ENCODE data around the gene KRTAP10-2. TPM values are rescaled to one million over a fixed set of nuclear protein-coding genes. Genes with fewer than 3 reads are reported as not detected.
"Not testable (repeated sequence)": the region's sequence is repeated elsewhere in the genome, so short reads cannot be mapped to it uniquely, and the experiment has no call there.

KRTAP10-2 gene
- total RNA-seq, 1 experiment from 2014 or later, result not detected

GRCh38 chr21:44506279-44507255 lies 44.7 kb downstream of the KRTAP10-2 start:
- H3K36me3 ChIP-seq (replicated peaks; ENCODE audit: control insufficient read depth, insufficient read depth, low read length), result peaks cover 6% of the 10 kb centered on the region
- H3K27me3 ChIP-seq (ENCODE audit: control insufficient read depth, insufficient read depth, low read length), result no peaks in the 10 kb centered on the region
- no peak overlapping the region for H3K4me3 ChIP-seq (ENCODE audit: insufficient read depth, low read depth, low read length)
- peak; percentile 70 for DNase-seq

GRCh38 chr21:44505673-44506278 lies 45.5 kb downstream of the KRTAP10-2 start:
- Histone ChIP-seq H3K4me3 (ENCODE audit: insufficient read depth, low read depth, low read length) (no peak overlapping the region), H3K27me3 (ENCODE audit: control insufficient read depth, insufficient read depth, low read length) (no peaks in the 10 kb centered on the region), H3K36me3 (replicated peaks; ENCODE audit: control insufficient read depth, insufficient read depth, low read length) (no peaks in the 10 kb centered on the region)
- DNase-seq, result no peak

GRCh38 chr21:44503901-44504399 lies 47.4 kb downstream of the KRTAP10-2 start:
- DNase-seq, result peak; percentile 32
- Histone ChIP-seq H3K4me3 (ENCODE audit: insufficient read depth, low read depth, low read length) (no peak overlapping the region), H3K36me3 (replicated peaks; ENCODE audit: control insufficient read depth, insufficient read depth, low read length) (no peaks in the 10 kb centered on the region), H3K27me3 (ENCODE audit: control insufficient read depth, insufficient read depth, low read length) (no peaks in the 10 kb centered on the region)

DNA sequence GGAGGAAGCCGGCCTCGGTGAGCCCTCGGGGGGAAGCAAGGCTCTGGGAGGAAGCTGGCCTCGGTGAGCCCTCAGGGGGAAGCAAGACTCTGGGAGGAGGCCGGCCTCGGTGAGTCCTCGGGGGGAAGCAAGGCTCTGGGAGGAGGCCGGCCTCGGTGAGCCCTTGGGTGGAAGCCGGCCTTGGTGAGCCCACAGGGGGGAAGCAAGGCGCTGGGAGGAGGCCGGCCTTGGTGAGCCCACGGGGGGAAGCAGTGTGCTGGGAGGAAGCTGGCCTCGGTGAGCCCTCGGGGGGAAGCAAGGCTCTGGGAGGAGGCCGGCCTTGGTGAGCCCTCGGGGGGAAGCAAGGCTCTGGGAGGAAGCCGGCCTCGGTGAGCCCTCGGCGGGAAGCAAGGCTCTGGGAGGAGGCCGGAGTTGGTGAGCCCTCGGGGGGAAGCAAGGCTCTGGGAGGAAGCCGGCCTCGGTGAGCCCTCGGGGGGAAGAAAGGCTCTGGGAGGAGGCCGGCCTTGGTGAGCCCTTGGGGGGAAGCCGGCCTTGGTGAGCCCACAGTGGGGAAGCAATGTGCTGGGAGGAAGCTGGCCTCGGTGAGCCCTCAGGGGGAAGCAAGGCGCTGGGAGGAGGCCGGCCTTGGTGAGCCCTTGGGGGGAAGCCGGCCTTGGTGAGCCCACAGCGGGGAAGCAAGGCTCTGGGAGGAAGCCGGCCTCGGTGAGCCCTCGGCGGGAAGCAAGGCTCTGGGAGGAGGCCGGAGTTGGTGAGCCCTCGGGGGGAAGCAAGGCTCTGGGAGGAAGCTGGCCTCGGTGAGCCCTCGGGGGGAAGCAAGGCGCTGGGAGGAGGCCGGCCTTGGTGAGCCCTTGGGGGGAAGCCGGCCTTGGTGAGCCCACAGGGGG lies 48.1 kb downstream of the KRTAP10-2 start:
- DNase-seq; H3K36me3 ChIP-seq (replicated peaks; ENCODE audit: control insufficient read depth, insufficient read depth, low read length); H3K27me3 ChIP-seq (ENCODE audit: control insufficient read depth, insufficient read depth, low read length); H3K4me3 ChIP-seq (ENCODE audit: insufficient read depth, low read depth, low read length): not testable (repeated sequence)

DNA sequence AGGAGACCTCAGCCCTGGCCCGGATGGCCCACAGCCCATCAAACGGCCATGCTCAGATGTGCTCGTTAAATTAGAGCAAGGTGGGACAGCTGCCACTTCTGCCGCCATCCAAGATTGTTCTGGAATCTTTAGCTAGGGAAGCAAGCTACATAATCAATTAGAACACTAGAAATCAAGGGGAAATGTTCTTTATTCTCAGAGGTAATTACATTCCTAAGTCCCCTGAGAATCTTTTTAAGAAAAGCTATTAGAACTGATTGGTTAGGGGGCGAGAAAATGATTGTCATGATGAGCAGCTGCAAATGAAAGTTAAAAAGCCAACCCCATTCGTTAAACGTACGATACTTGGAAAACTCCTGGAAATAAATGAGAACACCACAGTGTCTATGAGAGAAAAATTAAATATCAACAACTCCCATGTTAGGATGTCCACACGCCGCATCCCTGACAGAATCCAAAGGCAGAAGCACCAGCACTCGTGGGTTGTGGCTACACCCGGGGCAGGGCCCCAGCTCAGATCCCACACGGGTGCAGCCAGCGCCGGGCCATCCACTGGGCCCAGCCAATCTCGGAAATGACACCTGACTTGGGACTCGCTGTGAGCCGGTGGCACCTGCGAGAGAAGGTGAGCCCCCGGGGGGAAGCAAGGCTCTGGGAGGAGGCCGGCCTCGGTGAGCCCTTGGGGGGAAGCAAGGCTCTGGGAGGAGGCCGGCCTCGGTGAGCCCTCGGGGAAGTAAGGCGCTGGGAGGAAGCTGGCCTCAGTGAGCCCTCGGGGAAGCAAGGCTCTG lies 48.9 kb downstream of the KRTAP10-2 start:
- Histone ChIP-seq H3K36me3 (replicated peaks; ENCODE audit: control insufficient read depth, insufficient read depth, low read length) (no peaks in the 10 kb centered on the region), H3K4me3 (ENCODE audit: insufficient read depth, low read depth, low read length) (no peak overlapping the region), H3K27me3 (ENCODE audit: control insufficient read depth, insufficient read depth, low read length) (no peaks in the 10 kb centered on the region)
- DNase-seq, result peak; percentile 56

Other genes with a start within 250 kb of the KRTAP10-2 start
- gene CFAP410, start 212.1 kb downstream of the KRTAP10-2 start, total RNA-seq (2014; rRNA removed; shearing (Covaris generic)), result 17.2 and 20.3 TPM in 2 replicates
- 0.42 and 0.48 TPM in 2 replicates for gene TRPM2, start 197.9 kb downstream of the KRTAP10-2 start, total RNA-seq (2014; rRNA removed; shearing (Covaris generic))
- 3.8 and 4.6 TPM in 2 replicates for gene LRRC3, start 96.0 kb downstream of the KRTAP10-2 start, total RNA-seq (2014; rRNA removed; shearing (Covaris generic))
- gene KRTAP10-1, start 11.3 kb downstream of the KRTAP10-2 start, total RNA-seq (2014; rRNA removed; shearing (Covaris generic)), result not detected in 2 replicates
- gene KRTAP10-3, start 7.3 kb upstream of the KRTAP10-2 start, total RNA-seq (2014; rRNA removed; shearing (Covaris generic)), result not detected in 2 replicates
- not detected in 2 replicates for gene KRTAP10-4, start 22.2 kb upstream of the KRTAP10-2 start, total RNA-seq (2014; rRNA removed; shearing (Covaris generic))
- not detected in 2 replicates for gene KRTAP10-5, start 29.1 kb upstream of the KRTAP10-2 start, total RNA-seq (2014; rRNA removed; shearing (Covaris generic))
- gene KRTAP10-6, start 41.0 kb upstream of the KRTAP10-2 start, total RNA-seq (2014; rRNA removed; shearing (Covaris generic)), result not detected in 2 replicates
- gene KRTAP10-7, start 49.1 kb upstream of the KRTAP10-2 start, total RNA-seq (2014; rRNA removed; shearing (Covaris generic)), result not detected in 2 replicates
- not detected in 2 replicates for gene KRTAP10-8, start 60.6 kb upstream of the KRTAP10-2 start, total RNA-seq (2014; rRNA removed; shearing (Covaris generic))
- gene KRTAP10-9, start 75.6 kb upstream of the KRTAP10-2 start, total RNA-seq (2014; rRNA removed; shearing (Covaris generic)), result not detected in 2 replicates
- not detected in 2 replicates for gene KRTAP10-10, start 85.9 kb upstream of the KRTAP10-2 start, total RNA-seq (2014; rRNA removed; shearing (Covaris generic))
- gene KRTAP10-11, start 94.9 kb upstream of the KRTAP10-2 start, total RNA-seq (2014; rRNA removed; shearing (Covaris generic)), result not detected in 2 replicates
- not detected in 2 replicates for gene KRTAP12-4, start 103.2 kb upstream of the KRTAP10-2 start, total RNA-seq (2014; rRNA removed; shearing (Covaris generic))
- gene KRTAP12-3, start 106.4 kb upstream of the KRTAP10-2 start, total RNA-seq (2014; rRNA removed; shearing (Covaris generic)), result not detected in 2 replicates
- not detected in 2 replicates for gene KRTAP12-2, start 115.4 kb upstream of the KRTAP10-2 start, total RNA-seq (2014; rRNA removed; shearing (Covaris generic))
- 0.17 TPM in 1 of 2 replicates, not detected in the other for gene KRTAP12-1, start 130.7 kb upstream of the KRTAP10-2 start, total RNA-seq (2014; rRNA removed; shearing (Covaris generic))
- gene KRTAP10-12, start 145.7 kb upstream of the KRTAP10-2 start, total RNA-seq (2014; rRNA removed; shearing (Covaris generic)), result not detected in 2 replicates
- gene TSPEAR, start 160.1 kb upstream of the KRTAP10-2 start, total RNA-seq (2014; rRNA removed; shearing (Covaris generic)), result 1.0 and 1.8 TPM in 2 replicates

Measured in H7 (cell line).